Measurements from ENCODE around the gene PITRM1.
"Not testable (repeated sequence)": the region's sequence is repeated elsewhere in the genome, so short reads cannot be mapped to it uniquely, and the experiment has no call there.

The PITRM1 gene

GRCh38 chr10:3106928-3107425, 65.6 kb downstream of the PITRM1 start:
- Histone ChIP-seq H3K9ac (ENCODE audit: low read length) (peak overlapping the region; percentile 90), H2BK5ac (ENCODE audit: low read depth, low read length, poor library complexity, severe bottlenecking) (no peak overlapping the region), H2AK5ac (ENCODE audit: low read length, severe bottlenecking) (no peak overlapping the region), H3K4me3 (ENCODE audit: insufficient read depth in 1 of 2, low read depth in 1 of 2, low read length in 2 of 2) (peak overlapping the region in 1 of 2 experiments; percentile 50), H2BK12ac (ENCODE audit: low read length in 2 of 2) (no peak overlapping the region), H3K4me1 (ENCODE audit: control insufficient read depth, insufficient read depth, low read depth, low read length) (peaks cover 43% of the 10 kb centered on the region), H3K27ac (ENCODE audit: low read length, poor library complexity, severe bottlenecking) (peak overlapping the region; percentile 91), H4K8ac (ENCODE audit: low read length) (no peak overlapping the region), H2AFZ (ENCODE audit: low read depth, low read length) (no peak overlapping the region), H3K27me3 (ENCODE audit: control insufficient read depth in 1 of 2, insufficient read depth in 1 of 2, low read length in 2 of 2) (no peaks in the 10 kb centered on the region), H3K9me3 (ENCODE audit: control insufficient read depth, low read length) (no peaks in the 10 kb centered on the region), H2BK15ac (ENCODE audit: low read depth, poor library complexity, severe bottlenecking) (no peak overlapping the region), H3K36me3 (ENCODE audit: control insufficient read depth in 1 of 2, insufficient read depth in 2 of 2, low read depth in 1 of 2, low read length in 2 of 2) (peaks cover 48 to 51% of the 10 kb centered on the region in 2 experiments), H3K18ac (ENCODE audit: low read depth in 1 of 2, low read length in 2 of 2) (no peak overlapping the region), H2BK120ac (ENCODE audit: low read depth, low read length) (no peak overlapping the region), H3K14ac (ENCODE audit: low read length in 2 of 2) (no peak overlapping the region), H3K4ac (ENCODE audit: low read depth in 1 of 2, low read length in 2 of 2) (no peak overlapping the region), H4K91ac (ENCODE audit: low read length) (no peak overlapping the region), H3K23ac (ENCODE audit: low read length in 2 of 2) (no peak overlapping the region), H3K4me2 (ENCODE audit: low read length, poor library complexity, severe bottlenecking) (no peak overlapping the region), H3K79me1 (replicated peaks; ENCODE audit: low read length, poor library complexity, severe bottlenecking) (peaks cover 20% of the 10 kb centered on the region)
- DNase-seq, result no peak
- WGBS, result 90% methylated on average over 2 of the region's 5 CpGs

- not testable (repeated sequence) for H3K27me3 ChIP-seq (ENCODE audit: control insufficient read depth in 1 of 2, insufficient read depth in 1 of 2, low read length in 2 of 2); H2BK12ac ChIP-seq (ENCODE audit: low read length in 2 of 2); H3K9ac ChIP-seq (ENCODE audit: low read length); H3K18ac ChIP-seq (ENCODE audit: low read depth in 1 of 2, low read length in 2 of 2); H3K4ac ChIP-seq (ENCODE audit: low read depth in 1 of 2, low read length in 2 of 2); H2AK5ac ChIP-seq (ENCODE audit: low read length, severe bottlenecking); H4K8ac ChIP-seq (ENCODE audit: low read length); H3K23ac ChIP-seq (ENCODE audit: low read length in 2 of 2); H3K14ac ChIP-seq (ENCODE audit: low read length in 2 of 2); DNase-seq; H4K91ac ChIP-seq (ENCODE audit: low read length); H3K4me2 ChIP-seq (ENCODE audit: low read length, poor library complexity, severe bottlenecking); H2BK120ac ChIP-seq (ENCODE audit: low read depth, low read length); H3K9me3 ChIP-seq (ENCODE audit: control insufficient read depth, low read length); H3K4me3 ChIP-seq (ENCODE audit: insufficient read depth in 1 of 2, low read depth in 1 of 2, low read length in 2 of 2); H2AFZ ChIP-seq (ENCODE audit: low read depth, low read length); H2BK15ac ChIP-seq (ENCODE audit: low read depth, poor library complexity, severe bottlenecking); H2BK5ac ChIP-seq (ENCODE audit: low read depth, low read length, poor library complexity, severe bottlenecking)
- H3K4me1 ChIP-seq (ENCODE audit: control insufficient read depth, insufficient read depth, low read depth, low read length), result peaks cover 39% of the 10 kb centered on the region
- WGBS, result no CpG with 5 or more reads among the region's 10 CpGs
- H3K79me1 ChIP-seq (replicated peaks; ENCODE audit: low read length, poor library complexity, severe bottlenecking), result peaks cover 20% of the 10 kb centered on the region
- H3K36me3 ChIP-seq (ENCODE audit: control insufficient read depth in 1 of 2, insufficient read depth in 2 of 2, low read depth in 1 of 2, low read length in 2 of 2), result peaks cover 52 to 55% of the 10 kb centered on the region in 2 experiments
- peak overlapping the region; percentile 53 for H3K27ac ChIP-seq (ENCODE audit: low read length, poor library complexity, severe bottlenecking)
Observed at GRCh38 chr10:3106328-3106727, 66.3 kb downstream of the PITRM1 start.

DNA sequence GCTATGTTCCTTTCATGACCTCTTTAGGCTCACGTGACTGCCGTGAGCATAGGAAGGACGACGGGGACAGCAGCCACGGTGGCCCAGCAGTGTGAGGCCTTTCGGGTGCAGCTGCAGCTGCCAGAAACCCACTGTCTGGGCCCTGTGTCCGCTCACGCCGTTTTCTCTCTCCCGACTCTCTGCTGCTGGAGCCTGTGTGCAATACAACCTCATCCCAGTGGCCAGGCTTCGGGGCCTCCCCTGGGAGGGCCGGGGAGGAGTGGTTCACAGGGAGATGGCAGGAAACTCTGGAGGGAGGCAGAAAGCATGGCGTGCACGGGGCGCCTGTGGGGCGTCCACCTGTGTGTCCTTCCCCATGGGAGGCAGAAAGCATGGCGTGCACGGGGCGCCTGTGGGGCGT, 66.7 kb downstream of the PITRM1 start:
- no peak overlapping the region for H2AFZ ChIP-seq (ENCODE audit: low read depth, low read length)
- DNase-seq, result no peak
- H3K36me3 ChIP-seq (ENCODE audit: control insufficient read depth in 1 of 2, insufficient read depth in 2 of 2, low read depth in 1 of 2, low read length in 2 of 2), result peaks cover 55 to 56% of the 10 kb centered on the region in 2 experiments
- no peak overlapping the region for H2BK120ac ChIP-seq (ENCODE audit: low read depth, low read length)
- H3K4me2 ChIP-seq (ENCODE audit: low read length, poor library complexity, severe bottlenecking), result peak overlapping the region; percentile 30
- H3K27ac ChIP-seq (ENCODE audit: low read length, poor library complexity, severe bottlenecking), result peak overlapping the region; percentile 54
- no peak overlapping the region for H3K23ac ChIP-seq (ENCODE audit: low read length in 2 of 2)
- H3K4me3 ChIP-seq (ENCODE audit: insufficient read depth in 1 of 2, low read depth in 1 of 2, low read length in 2 of 2), result no peak overlapping the region
- H3K9ac ChIP-seq (ENCODE audit: low read length), result no peak overlapping the region
- no peaks in the 10 kb centered on the region for H3K9me3 ChIP-seq (ENCODE audit: control insufficient read depth, low read length)
- no peak overlapping the region for H2BK5ac ChIP-seq (ENCODE audit: low read depth, low read length, poor library complexity, severe bottlenecking)
- H3K4ac ChIP-seq (ENCODE audit: low read depth in 1 of 2, low read length in 2 of 2), result no peak overlapping the region
- peaks cover 37% of the 10 kb centered on the region for H3K4me1 ChIP-seq (ENCODE audit: control insufficient read depth, insufficient read depth, low read depth, low read length)
- 90% methylated on average over 16 of the region's 20 CpGs for WGBS
- peak overlapping the region; percentile 57 for H2AK5ac ChIP-seq (ENCODE audit: low read length, severe bottlenecking)
- H4K8ac ChIP-seq (ENCODE audit: low read length), result no peak overlapping the region
- no peaks in the 10 kb centered on the region for H3K27me3 ChIP-seq (ENCODE audit: control insufficient read depth in 1 of 2, insufficient read depth in 1 of 2, low read length in 2 of 2)
- H4K91ac ChIP-seq (ENCODE audit: low read length), result no peak overlapping the region
- no peak overlapping the region for H2BK12ac ChIP-seq (ENCODE audit: low read length in 2 of 2)
- no peak overlapping the region for H3K18ac ChIP-seq (ENCODE audit: low read depth in 1 of 2, low read length in 2 of 2)
- no peak overlapping the region for H3K14ac ChIP-seq (ENCODE audit: low read length in 2 of 2)
- H2BK15ac ChIP-seq (ENCODE audit: low read depth, poor library complexity, severe bottlenecking), result no peak overlapping the region
- H3K79me1 ChIP-seq (replicated peaks; ENCODE audit: low read length, poor library complexity, severe bottlenecking), result peaks cover 22% of the 10 kb centered on the region

DNA sequence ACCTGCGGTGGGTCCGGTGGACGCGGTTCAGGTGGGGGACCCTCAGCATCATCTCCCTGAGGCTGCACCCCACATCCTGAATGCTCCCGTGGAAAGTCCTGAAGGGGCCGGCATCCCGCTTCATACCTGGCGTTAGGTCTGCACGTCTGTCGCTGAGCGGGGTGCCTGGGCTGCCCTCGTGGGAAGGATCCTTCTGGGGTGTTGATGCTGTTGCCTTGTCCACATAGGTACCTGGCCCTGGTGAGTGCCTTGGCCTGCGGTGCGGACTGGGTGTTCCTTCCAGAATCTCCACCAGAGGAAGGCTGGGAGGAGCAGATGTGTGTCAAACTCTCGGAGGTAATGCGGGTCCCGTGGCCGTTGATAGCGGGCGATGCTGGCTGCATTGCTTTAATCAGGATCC, 67.4 kb downstream of the PITRM1 start:
- no peak overlapping the region for H3K14ac ChIP-seq (ENCODE audit: low read length in 2 of 2)
- H3K23ac ChIP-seq (ENCODE audit: low read length in 2 of 2), result no peak overlapping the region
- no peak overlapping the region for H3K4me2 ChIP-seq (ENCODE audit: low read length, poor library complexity, severe bottlenecking)
- H3K4me3 ChIP-seq (ENCODE audit: insufficient read depth in 1 of 2, low read depth in 1 of 2, low read length in 2 of 2), result no peak overlapping the region
- H4K8ac ChIP-seq (ENCODE audit: low read length), result no peak overlapping the region
- no peak overlapping the region for H3K9ac ChIP-seq (ENCODE audit: low read length)
- no peak overlapping the region for H2BK5ac ChIP-seq (ENCODE audit: low read depth, low read length, poor library complexity, severe bottlenecking)
- no peaks in the 10 kb centered on the region for H3K9me3 ChIP-seq (ENCODE audit: control insufficient read depth, low read length)
- H4K91ac ChIP-seq (ENCODE audit: low read length), result no peak overlapping the region
- WGBS, result 88% methylated on average over 20 of the region's 20 CpGs
- no peak overlapping the region for H3K18ac ChIP-seq (ENCODE audit: low read depth in 1 of 2, low read length in 2 of 2)
- peaks cover 40% of the 10 kb centered on the region for H3K4me1 ChIP-seq (ENCODE audit: control insufficient read depth, insufficient read depth, low read depth, low read length)
- no peak overlapping the region for H2BK15ac ChIP-seq (ENCODE audit: low read depth, poor library complexity, severe bottlenecking)
- H2AK5ac ChIP-seq (ENCODE audit: low read length, severe bottlenecking), result peak overlapping the region; percentile 70
- peaks cover 27% of the 10 kb centered on the region for H3K79me1 ChIP-seq (replicated peaks; ENCODE audit: low read length, poor library complexity, severe bottlenecking)
- H3K36me3 ChIP-seq (ENCODE audit: control insufficient read depth in 1 of 2, insufficient read depth in 2 of 2, low read depth in 1 of 2, low read length in 2 of 2), result peaks cover 54 to 62% of the 10 kb centered on the region in 2 experiments
- no peak overlapping the region for H2BK12ac ChIP-seq (ENCODE audit: low read length in 2 of 2)
- H3K27ac ChIP-seq (ENCODE audit: low read length, poor library complexity, severe bottlenecking), result no peak overlapping the region
- no peak overlapping the region for H2BK120ac ChIP-seq (ENCODE audit: low read depth, low read length)
- H3K27me3 ChIP-seq (ENCODE audit: control insufficient read depth in 1 of 2, insufficient read depth in 1 of 2, low read length in 2 of 2), result no peaks in the 10 kb centered on the region
- no peak overlapping the region for H3K4ac ChIP-seq (ENCODE audit: low read depth in 1 of 2, low read length in 2 of 2)
- DNase-seq, result no peak
- H2AFZ ChIP-seq (ENCODE audit: low read depth, low read length), result no peak overlapping the region
